ENCODE measurements around the gene FGR.

FGR gene

GRCh38 chr1:27609210-27609555, 25.8 kb downstream of the FGR start:
- Histone ChIP-seq H3K9me3 (ENCODE audit: control insufficient read depth, insufficient read depth, low read length) (no peaks in the 10 kb centered on the region), H3K79me2 (ENCODE audit: control insufficient read depth, low read length) (no peaks in the 10 kb centered on the region), H3K27me3 (ENCODE audit: control insufficient read depth, low read length) (no peaks in the 10 kb centered on the region), H3K4me1 (ENCODE audit: control insufficient read depth, low read length) (peaks cover 61% of the 10 kb centered on the region), H3F3A (ENCODE audit: control insufficient read depth, insufficient read depth) (peaks cover 14% of the 10 kb centered on the region), H4K20me1 (ENCODE audit: control insufficient read depth, insufficient read depth, low read depth, low read length) (no peaks in the 10 kb centered on the region), H3K4me2 (ENCODE audit: low read length) (peak overlapping the region; percentile 70), H3K36me3 (ENCODE audit: control insufficient read depth, low read length) (no peaks in the 10 kb centered on the region), H3K4me3 (ENCODE audit: low read length) (peak overlapping the region; percentile 41), H3K27ac (ENCODE audit: low read depth, low read length) (peak overlapping the region; percentile 86), H3K9me2 (replicated peaks; ENCODE audit: control insufficient read depth, low read length) (no peaks in the 10 kb centered on the region)
- TF ChIP-seq, protein P1, sequence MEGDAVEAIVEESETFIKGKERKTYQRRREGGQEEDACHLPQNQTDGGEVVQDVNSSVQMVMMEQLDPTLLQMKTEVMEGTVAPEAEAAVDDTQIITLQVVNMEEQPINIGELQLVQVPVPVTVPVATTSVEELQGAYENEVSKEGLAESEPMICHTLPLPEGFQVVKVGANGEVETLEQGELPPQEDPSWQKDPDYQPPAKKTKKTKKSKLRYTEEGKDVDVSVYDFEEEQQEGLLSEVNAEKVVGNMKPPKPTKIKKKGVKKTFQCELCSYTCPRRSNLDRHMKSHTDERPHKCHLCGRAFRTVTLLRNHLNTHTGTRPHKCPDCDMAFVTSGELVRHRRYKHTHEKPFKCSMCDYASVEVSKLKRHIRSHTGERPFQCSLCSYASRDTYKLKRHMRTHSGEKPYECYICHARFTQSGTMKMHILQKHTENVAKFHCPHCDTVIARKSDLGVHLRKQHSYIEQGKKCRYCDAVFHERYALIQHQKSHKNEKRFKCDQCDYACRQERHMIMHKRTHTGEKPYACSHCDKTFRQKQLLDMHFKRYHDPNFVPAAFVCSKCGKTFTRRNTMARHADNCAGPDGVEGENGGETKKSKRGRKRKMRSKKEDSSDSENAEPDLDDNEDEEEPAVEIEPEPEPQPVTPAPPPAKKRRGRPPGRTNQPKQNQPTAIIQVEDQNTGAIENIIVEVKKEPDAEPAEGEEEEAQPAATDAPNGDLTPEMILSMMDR (IDR thresholded peaks at IDR 0.05; ENCODE audit: low read depth, low read length, poor library complexity, severe bottlenecking), result no peak
- TF ChIP-seq EZH2phosphoT487 (IDR thresholded peaks at IDR 0.05; ENCODE audit: borderline replicate concordance, low read length), result no peak

GRCh38 chr1:27607239-27607804, 27.7 kb downstream of the FGR start:
- no peaks in the 10 kb centered on the region for H3K27me3 ChIP-seq (ENCODE audit: control insufficient read depth, low read length)
- H3K79me2 ChIP-seq (ENCODE audit: control insufficient read depth, low read length), result peaks cover 5% of the 10 kb centered on the region
- H3K27ac ChIP-seq (ENCODE audit: low read depth, low read length), result no peak overlapping the region
- H4K20me1 ChIP-seq (ENCODE audit: control insufficient read depth, insufficient read depth, low read depth, low read length), result no peaks in the 10 kb centered on the region
- peaks cover 61% of the 10 kb centered on the region for H3K4me1 ChIP-seq (ENCODE audit: control insufficient read depth, low read length)
- no peak for TF ChIP-seq EZH2phosphoT487 (IDR thresholded peaks at IDR 0.05; ENCODE audit: borderline replicate concordance, low read length)
- TF ChIP-seq, protein P1 (IDR thresholded peaks at IDR 0.05; ENCODE audit: low read depth, low read length, poor library complexity, severe bottlenecking), result no peak
- no peaks in the 10 kb centered on the region for H3K9me3 ChIP-seq (ENCODE audit: control insufficient read depth, insufficient read depth, low read length)
- no peaks in the 10 kb centered on the region for H3K9me2 ChIP-seq (replicated peaks; ENCODE audit: control insufficient read depth, low read length)
- H3F3A ChIP-seq (ENCODE audit: control insufficient read depth, insufficient read depth), result peaks cover 14% of the 10 kb centered on the region
- H3K4me3 ChIP-seq (ENCODE audit: low read length), result no peak overlapping the region
- no peak overlapping the region for H3K4me2 ChIP-seq (ENCODE audit: low read length)
- H3K36me3 ChIP-seq (ENCODE audit: control insufficient read depth, low read length), result no peaks in the 10 kb centered on the region

- H3F3A ChIP-seq (ENCODE audit: control insufficient read depth, insufficient read depth), result peaks cover 15% of the 10 kb centered on the region
- no peak overlapping the region for H3K4me2 ChIP-seq (ENCODE audit: low read length)
- H3K9me2 ChIP-seq (replicated peaks; ENCODE audit: control insufficient read depth, low read length), result no peaks in the 10 kb centered on the region
- peaks cover 67% of the 10 kb centered on the region for H3K4me1 ChIP-seq (ENCODE audit: control insufficient read depth, low read length)
- H3K79me2 ChIP-seq (ENCODE audit: control insufficient read depth, low read length), result peaks cover 7% of the 10 kb centered on the region
- H3K9me3 ChIP-seq (ENCODE audit: control insufficient read depth, insufficient read depth, low read length), result no peaks in the 10 kb centered on the region
- H3K36me3 ChIP-seq (ENCODE audit: control insufficient read depth, low read length), result no peaks in the 10 kb centered on the region
- H3K4me3 ChIP-seq (ENCODE audit: low read length), result no peak overlapping the region
- no peaks in the 10 kb centered on the region; the same call in 1 of the 2 replicates for H4K20me1 ChIP-seq (ENCODE audit: control insufficient read depth, insufficient read depth, low read depth, low read length)
- no peak overlapping the region for H3K27ac ChIP-seq (ENCODE audit: low read depth, low read length)
- no peak for TF ChIP-seq EZH2phosphoT487 (IDR thresholded peaks at IDR 0.05; ENCODE audit: borderline replicate concordance, low read length)
- TF ChIP-seq, protein P1 (IDR thresholded peaks at IDR 0.05; ENCODE audit: low read depth, low read length, poor library complexity, severe bottlenecking), result no peak
- no peaks in the 10 kb centered on the region for H3K27me3 ChIP-seq (ENCODE audit: control insufficient read depth, low read length)
Measured at GRCh38 chr1:27606708-27607238, 28.2 kb downstream of the FGR start.

Measured in DOHH2 (cell line).